Frontal cortex (tissue), 4 donors: ENCODE results near the gene FSTL3. TPM values are rescaled to one million over a fixed set of nuclear protein-coding genes. Genes with fewer than 3 reads are reported as not detected.

ENCODE experiments used
- DNase-seq, 2 donors: peaks; one replicate each; pipeline ENCODE4 v3.0.0; 2012; ENCODE audit warnings: low spot score in 2 of 2
- FAIRE-seq: peaks from 2 replicates; lab custom pipeline; 2012; peaks lifted over from hg19 to GRCh38; lab: Jason Lieb, UNC
- total RNA-seq: library from RNA; depleted of rRNA; stranded (reverse); fragments of >200 nt; gene quantifications from one replicate; pipeline ENCODE4 v1.2.3, GENCODE V29; 2014
- donor health status: control.
- donor health status: control.
- donor health status: control.

FSTL3 gene
- total RNA-seq, 1 donor from 2014 or later: 2.0 TPM

- no peak for FAIRE-seq
- no peak for DNase-seq
Observed at GRCh38 chr19:644363-644762, 31.8 kb upstream of the FSTL3 start.

DNA sequence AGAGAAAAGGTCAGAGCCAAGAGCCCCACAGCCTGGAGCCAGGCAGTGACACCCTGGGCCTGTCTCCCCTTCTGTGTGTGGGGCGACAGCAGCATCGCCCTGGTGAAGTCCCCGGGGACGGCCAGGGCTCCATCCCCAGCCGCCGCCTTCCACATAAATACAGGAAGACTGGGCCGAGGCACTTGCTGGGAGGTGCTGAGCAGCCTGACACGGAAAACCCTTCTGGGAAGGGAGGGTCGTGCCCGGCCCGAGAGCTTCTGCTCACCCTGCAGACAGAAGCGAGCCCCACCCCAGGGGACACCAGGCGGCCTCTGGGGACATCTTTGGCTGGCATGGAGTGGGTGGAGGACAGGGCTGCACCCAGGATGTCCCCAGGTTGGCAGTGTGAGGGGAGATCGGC lies 31.4 kb upstream of the FSTL3 start:
- no peak for FAIRE-seq
- no peak for DNase-seq

- DNase-seq (no peak), FAIRE-seq (no peak)
Observed at GRCh38 chr19:645912-646778, 30.0 kb upstream of the FSTL3 start.

- FAIRE-seq: no peak
- no peak for DNase-seq
Observed at GRCh38 chr19:646779-647565, 29.2 kb upstream of the FSTL3 start.

- FAIRE-seq (no peak), DNase-seq (no peak)
Observed at GRCh38 chr19:647566-648284, 28.5 kb upstream of the FSTL3 start.

DNA sequence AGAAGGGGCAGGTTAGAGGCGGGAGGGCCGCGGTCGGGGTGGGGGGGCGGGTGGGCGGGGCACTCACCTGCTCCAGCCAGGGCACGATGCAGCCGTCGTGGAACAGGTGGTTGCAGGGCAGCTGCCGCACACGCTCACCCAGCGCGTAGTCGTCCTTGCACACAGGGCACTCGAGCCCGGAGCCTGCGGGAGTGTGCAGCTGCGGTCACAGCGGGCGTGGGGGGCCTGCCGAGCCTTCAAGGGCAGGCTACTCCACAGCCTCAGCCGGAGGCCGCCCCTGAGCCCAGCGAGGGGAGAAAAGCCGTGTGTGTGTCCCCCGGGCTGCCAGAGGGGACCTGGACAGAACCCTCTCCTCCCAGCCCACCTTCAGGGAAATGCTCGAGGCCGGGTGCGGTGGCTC lies 27.9 kb upstream of the FSTL3 start:
- FAIRE-seq: no peak
- no peak for DNase-seq

DNA sequence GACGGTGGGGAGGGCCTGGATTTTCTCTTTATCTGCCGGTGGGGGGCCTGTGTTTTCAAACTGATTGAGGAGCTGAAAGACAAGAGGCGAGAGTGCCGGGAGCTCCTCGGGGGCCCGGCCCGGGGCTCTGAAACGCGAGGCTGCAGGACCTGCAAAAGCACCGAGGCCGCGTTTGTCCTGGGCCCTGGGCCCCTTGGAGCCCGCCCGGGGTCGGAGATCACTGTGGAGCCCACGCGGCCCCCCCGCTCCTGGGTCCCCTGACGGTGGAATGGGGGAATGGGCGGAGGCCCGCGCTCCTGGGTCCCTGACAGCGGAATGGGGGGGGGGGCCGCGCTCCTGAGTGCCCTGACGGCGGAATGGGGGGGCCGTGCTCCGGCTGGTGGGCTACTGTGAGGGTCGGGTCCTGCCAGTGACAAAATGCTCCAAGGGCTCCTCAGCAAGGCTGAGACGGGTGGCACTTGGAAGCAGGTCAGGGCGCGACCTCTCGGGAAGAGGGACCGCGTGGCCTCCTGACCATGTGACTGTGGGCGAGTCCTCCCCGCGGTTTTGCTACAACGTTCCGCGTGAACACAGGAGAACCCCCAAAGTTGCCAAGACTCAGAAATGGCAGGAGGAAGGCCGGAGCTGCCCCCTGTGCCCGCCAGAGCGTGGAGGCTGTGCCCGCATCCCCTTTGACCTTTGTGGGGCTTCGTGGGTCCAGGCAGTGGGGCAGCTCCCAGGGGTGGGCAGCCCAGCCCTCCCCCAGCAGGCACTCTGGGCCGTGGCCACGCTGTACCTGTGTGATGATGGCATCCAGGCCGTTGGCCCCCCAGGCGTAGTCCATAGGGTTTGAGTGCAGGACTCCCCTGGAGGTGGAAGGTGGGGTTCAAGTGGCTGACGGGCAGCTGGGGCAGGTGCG lies 27.0 kb upstream of the FSTL3 start:
- FAIRE-seq (no peak), DNase-seq (no peak)

- DNase-seq: no peak
- no peak for FAIRE-seq
Observed at GRCh38 chr19:650121-650520, 26.1 kb upstream of the FSTL3 start.

DNA sequence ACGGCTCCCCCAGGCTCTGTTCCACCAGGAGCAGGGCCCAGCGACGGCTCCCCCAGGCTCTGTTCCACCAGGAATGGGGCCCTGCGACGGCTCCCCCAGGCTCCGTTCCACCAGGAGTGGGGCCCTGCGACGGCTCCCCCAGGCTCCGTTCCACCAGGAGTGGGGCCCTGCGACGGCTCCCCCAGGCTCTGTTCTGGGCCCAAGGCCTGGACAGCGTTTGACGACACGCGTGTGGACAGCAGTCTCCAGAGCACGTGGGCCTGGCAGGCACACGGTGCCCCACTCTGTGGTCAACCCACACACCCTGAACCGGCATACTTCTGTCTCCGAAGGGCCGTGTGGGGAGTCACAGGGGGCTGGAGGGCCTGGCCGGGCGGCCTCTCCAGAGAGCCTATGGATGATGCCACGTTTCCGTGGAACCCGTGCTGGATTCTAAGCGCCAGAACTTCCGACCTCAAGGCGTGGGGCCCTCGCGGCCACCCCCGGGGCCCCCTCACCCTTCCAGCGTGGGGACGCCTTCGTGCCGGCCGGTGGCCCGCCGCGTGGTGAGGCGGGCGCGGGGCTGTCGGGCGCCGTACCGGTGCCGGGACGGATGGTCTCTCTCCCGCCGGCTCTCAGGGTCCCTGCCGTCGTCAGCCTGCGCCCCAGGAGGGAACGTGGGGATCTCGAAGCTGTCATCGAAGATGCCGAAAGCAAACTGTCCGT lies 24.9 kb upstream of the FSTL3 start:
- no peak for DNase-seq
- no peak for FAIRE-seq

GRCh38 chr19:651991-652390 lies 24.2 kb upstream of the FSTL3 start:
- DNase-seq: no peak
- FAIRE-seq: no peak

GRCh38 chr19:652467-653389 lies 23.5 kb upstream of the FSTL3 start:
- FAIRE-seq (no peak), DNase-seq (no peak)

DNA sequence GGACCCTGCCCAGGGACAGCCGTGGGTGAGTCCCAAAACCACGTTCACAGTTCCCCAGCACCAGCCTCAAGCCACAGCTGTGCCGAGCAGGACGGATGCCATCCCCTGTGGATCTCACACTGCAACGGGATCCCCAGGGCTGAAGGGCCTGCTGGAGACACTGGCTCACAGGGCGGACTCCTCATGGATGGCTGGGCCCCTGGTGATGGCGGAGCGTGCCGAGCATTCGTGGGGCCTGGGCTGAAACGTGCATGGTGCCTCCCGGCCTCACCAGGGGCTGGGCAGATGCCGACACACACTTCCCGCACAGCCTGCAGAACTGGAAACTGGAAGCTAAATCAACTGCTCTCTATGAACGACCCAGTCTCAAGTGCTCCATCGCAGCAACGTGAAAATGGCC lies 22.8 kb upstream of the FSTL3 start:
- no peak for DNase-seq
- no peak for FAIRE-seq

GRCh38 chr19:655691-656090 lies 20.5 kb upstream of the FSTL3 start:
- DNase-seq (no peak), FAIRE-seq (no peak)

DNA sequence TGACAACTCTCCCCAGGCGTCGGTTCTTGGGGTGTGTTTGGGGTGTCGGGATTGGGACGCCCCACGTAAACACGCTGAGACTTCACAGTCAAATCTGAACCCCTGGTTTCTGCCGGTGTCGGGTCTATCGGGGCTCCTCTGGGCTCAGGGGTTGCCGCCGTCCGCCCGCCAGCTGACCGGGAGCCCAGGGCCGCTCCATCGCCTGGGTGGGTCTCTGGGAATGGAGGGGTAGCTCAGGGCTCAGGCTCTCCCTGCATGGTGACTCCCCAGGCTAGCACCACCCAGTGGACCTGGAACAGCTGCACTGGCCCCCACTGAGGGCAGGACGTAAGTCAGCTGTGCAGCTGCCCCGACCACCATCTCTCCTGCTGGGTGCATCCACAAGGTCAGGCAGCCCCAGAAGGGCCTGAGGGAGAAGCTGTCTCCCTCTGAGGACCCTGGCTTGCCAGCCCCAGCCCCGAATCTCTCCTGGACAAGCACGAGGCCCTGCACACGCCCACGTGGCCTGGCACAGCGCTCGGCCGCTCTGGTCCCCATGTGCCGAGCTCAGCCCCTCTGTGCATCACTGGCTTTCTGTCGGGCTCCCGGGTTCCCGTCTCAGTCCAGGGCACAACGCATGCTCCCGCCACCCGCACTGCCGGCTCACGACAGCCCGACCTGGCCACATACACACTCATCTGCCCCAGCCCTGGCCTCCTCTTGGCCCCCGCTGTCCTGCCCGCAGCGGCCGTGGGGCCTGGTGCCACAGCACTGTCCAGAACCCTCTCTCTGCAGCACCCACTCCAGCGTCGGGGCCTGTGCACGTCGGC lies 19.2 kb upstream of the FSTL3 start:
- DNase-seq (no peak), FAIRE-seq (no peak)

DNA sequence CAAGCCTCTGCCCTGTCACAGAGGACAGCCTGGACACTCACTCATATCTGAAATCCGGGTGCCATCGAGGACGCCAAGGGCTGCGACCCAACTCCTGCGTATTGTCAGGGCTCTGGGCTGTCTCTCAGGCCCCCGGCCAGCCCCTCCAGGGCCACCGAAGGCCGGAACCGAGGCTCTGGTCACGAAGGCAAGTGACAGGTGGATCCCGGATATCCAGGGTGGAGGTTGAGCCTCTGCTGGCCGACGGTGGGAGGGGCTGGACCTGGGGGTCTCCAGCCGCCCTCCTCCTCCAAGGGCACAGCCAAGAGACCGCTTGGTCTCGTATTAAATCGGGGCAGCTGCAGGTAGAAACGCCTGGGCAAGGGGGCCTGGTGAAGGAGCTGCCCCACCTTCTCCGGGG lies 18.6 kb upstream of the FSTL3 start:
- FAIRE-seq: no peak
- DNase-seq: no peak

- no peak for FAIRE-seq
Observed at GRCh38 chr19:658059-658839, 17.9 kb upstream of the FSTL3 start.

More at GRCh38 chr19:658059-658839, 17.9 kb upstream of the FSTL3 start:
- DNase-seq: no peak
